ENCODE results near the gene NRP1. TPM values are rescaled to one million over a fixed set of nuclear protein-coding genes. Genes with fewer than 3 reads are reported as not detected.

The NRP1 gene
- total RNA-seq, 1 donor from 2014 or later = 208 TPM

DNA sequence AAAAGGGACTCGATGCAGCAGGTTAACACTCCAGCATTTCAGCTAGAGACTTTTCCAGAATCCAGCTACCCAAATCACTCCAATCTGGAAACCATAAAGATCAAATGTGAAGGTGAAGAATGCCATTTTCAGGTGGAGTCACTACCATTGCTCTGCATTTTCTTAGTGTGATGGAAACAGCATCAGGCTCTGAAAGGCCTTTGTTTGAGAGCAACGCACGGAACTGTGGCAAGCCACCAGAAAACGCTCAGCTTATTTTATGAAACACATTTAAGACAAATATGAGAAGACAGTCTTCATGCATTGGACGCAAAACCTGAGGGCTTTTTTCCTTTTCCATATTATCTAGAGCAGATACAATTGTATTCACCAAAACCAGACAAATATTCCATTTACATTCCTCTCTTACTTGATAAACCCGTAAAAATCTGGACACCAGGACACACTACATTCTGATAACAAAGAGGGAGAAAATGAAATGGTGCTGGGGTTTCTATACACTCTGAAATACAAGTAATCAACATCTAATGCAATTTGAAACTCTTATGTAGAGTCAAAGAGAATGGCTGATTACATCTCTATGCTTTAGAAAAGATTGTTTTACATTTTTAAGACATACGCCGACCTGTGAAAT lies 99.1 kb downstream of the NRP1 start:
- Mint-ChIP-seq H3K4me3 (ENCODE audit: unreplicated experiment) (no peak overlapping the region), H3K9me3 (ENCODE audit: unreplicated experiment) (no peaks in the 10 kb centered on the region), H3K4me1 (ENCODE audit: unreplicated experiment) (peaks cover 86% of the 10 kb centered on the region)

DNA sequence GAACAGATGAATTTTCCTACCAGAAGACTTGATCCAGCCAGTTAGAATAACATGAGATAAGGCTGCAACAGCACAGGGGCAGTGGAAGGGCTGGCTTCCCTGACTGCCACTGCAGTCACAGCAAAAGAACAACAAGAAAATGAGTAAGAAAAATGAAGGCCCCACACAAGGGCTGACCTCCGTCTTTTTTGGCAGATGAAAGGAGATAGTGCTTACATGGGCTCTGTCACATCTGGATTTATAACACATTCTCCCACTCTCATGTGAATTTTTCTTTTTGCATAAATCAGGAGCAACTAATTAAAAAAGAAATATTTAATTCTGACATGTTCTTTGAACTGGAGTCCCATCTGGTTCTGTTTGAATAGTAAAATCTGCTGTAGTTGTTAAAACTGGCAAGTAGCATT lies 99.6 kb downstream of the NRP1 start:
- Mint-ChIP-seq H3K4me1 (ENCODE audit: unreplicated experiment) (peaks cover 86% of the 10 kb centered on the region), H3K4me3 (ENCODE audit: unreplicated experiment) (no peak overlapping the region), H3K9me3 (ENCODE audit: unreplicated experiment) (no peaks in the 10 kb centered on the region), H3K27me3 (ENCODE audit: unreplicated experiment) (no peaks in the 10 kb centered on the region), H3K36me3 (ENCODE audit: unreplicated experiment) (peaks cover 49% of the 10 kb centered on the region), H3K27ac (ENCODE audit: unreplicated experiment) (peak overlapping the region; percentile 83)
- DNase-seq (ENCODE audit: extremely low spot score, unreplicated experiment) = no peak
- TF ChIP-seq, protein P1, sequence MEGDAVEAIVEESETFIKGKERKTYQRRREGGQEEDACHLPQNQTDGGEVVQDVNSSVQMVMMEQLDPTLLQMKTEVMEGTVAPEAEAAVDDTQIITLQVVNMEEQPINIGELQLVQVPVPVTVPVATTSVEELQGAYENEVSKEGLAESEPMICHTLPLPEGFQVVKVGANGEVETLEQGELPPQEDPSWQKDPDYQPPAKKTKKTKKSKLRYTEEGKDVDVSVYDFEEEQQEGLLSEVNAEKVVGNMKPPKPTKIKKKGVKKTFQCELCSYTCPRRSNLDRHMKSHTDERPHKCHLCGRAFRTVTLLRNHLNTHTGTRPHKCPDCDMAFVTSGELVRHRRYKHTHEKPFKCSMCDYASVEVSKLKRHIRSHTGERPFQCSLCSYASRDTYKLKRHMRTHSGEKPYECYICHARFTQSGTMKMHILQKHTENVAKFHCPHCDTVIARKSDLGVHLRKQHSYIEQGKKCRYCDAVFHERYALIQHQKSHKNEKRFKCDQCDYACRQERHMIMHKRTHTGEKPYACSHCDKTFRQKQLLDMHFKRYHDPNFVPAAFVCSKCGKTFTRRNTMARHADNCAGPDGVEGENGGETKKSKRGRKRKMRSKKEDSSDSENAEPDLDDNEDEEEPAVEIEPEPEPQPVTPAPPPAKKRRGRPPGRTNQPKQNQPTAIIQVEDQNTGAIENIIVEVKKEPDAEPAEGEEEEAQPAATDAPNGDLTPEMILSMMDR (IDR thresholded peaks at IDR 0.05) = no peak

More for the DNA sequence above, 99.1 kb downstream of the NRP1 start:
- peak overlapping the region; percentile 83 for H3K27ac Mint-ChIP-seq (ENCODE audit: unreplicated experiment)
- no peaks in the 10 kb centered on the region for H3K27me3 Mint-ChIP-seq (ENCODE audit: unreplicated experiment)
- TF ChIP-seq, protein P1 (IDR thresholded peaks at IDR 0.05) = no peak
- peaks cover 47% of the 10 kb centered on the region for H3K36me3 Mint-ChIP-seq (ENCODE audit: unreplicated experiment)
- no peak for DNase-seq (ENCODE audit: extremely low spot score, unreplicated experiment)

DNA sequence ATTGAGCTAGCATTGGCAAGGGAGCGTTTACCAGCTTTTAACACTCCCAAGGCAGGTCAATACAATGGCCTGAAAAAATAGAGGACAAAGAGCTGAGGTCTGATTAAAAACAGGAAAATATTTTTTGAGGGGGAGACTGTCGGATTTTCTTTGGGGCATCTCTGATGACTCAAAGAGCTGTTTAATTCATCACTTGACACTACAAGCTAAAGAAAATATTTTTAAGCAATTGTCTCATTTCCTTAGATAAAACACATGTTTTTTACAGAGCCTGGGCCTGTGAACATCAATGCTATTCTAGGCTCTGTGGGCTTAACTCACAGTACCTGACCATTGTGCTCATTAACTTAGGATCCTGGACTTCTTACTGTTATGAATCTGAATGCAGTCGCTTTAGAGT lies 100.8 kb downstream of the NRP1 start:
- Mint-ChIP-seq H3K9me3 (ENCODE audit: unreplicated experiment) (no peaks in the 10 kb centered on the region), H3K27ac (ENCODE audit: unreplicated experiment) (peak overlapping the region; percentile 75), H3K4me3 (ENCODE audit: unreplicated experiment) (no peak overlapping the region), H3K36me3 (ENCODE audit: unreplicated experiment) (peaks cover 41% of the 10 kb centered on the region), H3K4me1 (ENCODE audit: unreplicated experiment) (peaks cover 86% of the 10 kb centered on the region), H3K27me3 (ENCODE audit: unreplicated experiment) (no peaks in the 10 kb centered on the region)
- no peak for DNase-seq (ENCODE audit: extremely low spot score, unreplicated experiment)
- TF ChIP-seq, protein P1 (IDR thresholded peaks at IDR 0.05) = no peak

DNA sequence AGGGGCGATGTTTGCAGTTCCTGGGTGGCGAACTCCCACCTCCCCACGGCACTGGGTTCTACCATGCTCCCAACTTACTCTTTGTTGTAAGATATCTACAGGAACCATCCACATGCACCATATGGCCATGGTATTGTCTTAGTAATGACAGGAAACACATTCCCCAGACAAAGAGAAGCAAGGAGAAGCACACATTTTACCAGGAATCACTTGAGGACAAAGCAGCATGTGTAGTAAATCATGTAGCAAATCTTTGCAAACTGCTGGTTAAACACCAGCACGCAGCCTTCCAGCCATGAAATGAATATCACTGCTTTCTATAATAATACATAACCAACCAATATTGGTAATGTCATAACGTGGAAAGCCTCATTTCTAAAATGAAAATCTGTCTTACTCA lies 101.2 kb downstream of the NRP1 start:
- H3K4me1 Mint-ChIP-seq (ENCODE audit: unreplicated experiment) = peaks cover 86% of the 10 kb centered on the region
- H3K4me3 Mint-ChIP-seq (ENCODE audit: unreplicated experiment) = no peak overlapping the region
- TF ChIP-seq, protein P1 (IDR thresholded peaks at IDR 0.05) = no peak
- H3K36me3 Mint-ChIP-seq (ENCODE audit: unreplicated experiment) = peaks cover 42% of the 10 kb centered on the region
- peak overlapping the region; percentile 75 for H3K27ac Mint-ChIP-seq (ENCODE audit: unreplicated experiment)
- no peaks in the 10 kb centered on the region for H3K9me3 Mint-ChIP-seq (ENCODE audit: unreplicated experiment)
- no peak for DNase-seq (ENCODE audit: extremely low spot score, unreplicated experiment)
- H3K27me3 Mint-ChIP-seq (ENCODE audit: unreplicated experiment) = no peaks in the 10 kb centered on the region

DNA sequence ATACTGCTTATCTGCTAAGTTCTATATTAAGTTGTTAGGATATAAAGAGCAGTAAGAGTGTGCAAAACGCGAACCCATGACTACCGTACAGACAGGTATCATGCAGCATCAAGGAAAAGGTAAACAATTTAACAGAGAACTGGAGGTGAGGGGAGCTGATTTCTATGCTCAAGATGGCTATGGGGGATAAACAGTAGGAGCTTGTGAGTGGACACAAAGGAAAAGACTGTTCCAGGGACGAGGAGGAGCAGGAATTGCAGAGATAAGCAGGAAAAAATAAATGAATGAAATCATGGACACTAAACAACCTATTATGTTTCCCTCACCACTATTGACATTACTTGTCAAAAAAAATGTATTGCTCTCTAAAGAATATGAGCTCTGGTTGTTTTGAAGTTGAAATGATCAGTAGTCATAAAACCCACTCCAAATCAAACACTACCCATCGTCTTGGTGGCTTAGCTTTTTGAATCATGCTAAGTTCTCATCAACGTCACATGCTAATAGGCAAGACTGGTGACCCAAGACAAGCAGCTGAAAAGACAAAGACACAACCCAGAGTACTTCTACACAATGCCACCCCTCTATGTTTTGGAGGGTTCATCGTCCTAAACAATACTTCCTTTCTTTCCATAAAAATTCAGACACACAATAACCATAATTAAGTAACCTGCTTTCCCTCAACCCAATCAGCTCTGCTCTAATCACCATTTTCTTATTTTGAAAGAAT lies 102.7 kb downstream of the NRP1 start:
- no peaks in the 10 kb centered on the region for H3K9me3 Mint-ChIP-seq (ENCODE audit: unreplicated experiment)
- H3K27me3 Mint-ChIP-seq (ENCODE audit: unreplicated experiment) = no peaks in the 10 kb centered on the region
- no peak overlapping the region for H3K27ac Mint-ChIP-seq (ENCODE audit: unreplicated experiment)
- TF ChIP-seq, protein P1 (IDR thresholded peaks at IDR 0.05) = no peak
- no peak for DNase-seq (ENCODE audit: extremely low spot score, unreplicated experiment)
- H3K4me1 Mint-ChIP-seq (ENCODE audit: unreplicated experiment) = peaks cover 79% of the 10 kb centered on the region
- no peak overlapping the region for H3K4me3 Mint-ChIP-seq (ENCODE audit: unreplicated experiment)
- peaks cover 39% of the 10 kb centered on the region for H3K36me3 Mint-ChIP-seq (ENCODE audit: unreplicated experiment)

Data from osteocyte (in vitro differentiated cells).